ENCODE measurements around the gene PROS1.

DNA sequence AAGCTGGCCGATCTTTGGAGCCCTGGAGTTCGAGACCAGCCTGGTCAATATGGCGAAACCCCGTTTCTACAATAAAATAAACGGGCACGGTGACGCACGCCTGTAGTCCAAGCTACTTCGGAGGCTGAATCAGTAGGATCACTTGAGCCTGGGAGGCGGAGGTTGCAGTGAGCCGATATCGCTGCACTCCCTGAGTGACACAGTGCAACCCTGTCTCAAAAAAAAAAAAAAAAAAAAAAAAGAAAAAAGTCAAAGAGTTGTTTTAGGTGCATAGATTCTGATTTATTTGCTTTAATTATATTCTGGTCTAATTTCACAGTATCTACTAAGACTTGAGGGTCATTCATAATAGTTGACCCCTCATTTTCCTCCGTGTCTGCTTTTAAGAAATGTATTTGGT lies 8.0 kb upstream of the PROS1 start:
- TF ChIP-seq, protein P1, sequence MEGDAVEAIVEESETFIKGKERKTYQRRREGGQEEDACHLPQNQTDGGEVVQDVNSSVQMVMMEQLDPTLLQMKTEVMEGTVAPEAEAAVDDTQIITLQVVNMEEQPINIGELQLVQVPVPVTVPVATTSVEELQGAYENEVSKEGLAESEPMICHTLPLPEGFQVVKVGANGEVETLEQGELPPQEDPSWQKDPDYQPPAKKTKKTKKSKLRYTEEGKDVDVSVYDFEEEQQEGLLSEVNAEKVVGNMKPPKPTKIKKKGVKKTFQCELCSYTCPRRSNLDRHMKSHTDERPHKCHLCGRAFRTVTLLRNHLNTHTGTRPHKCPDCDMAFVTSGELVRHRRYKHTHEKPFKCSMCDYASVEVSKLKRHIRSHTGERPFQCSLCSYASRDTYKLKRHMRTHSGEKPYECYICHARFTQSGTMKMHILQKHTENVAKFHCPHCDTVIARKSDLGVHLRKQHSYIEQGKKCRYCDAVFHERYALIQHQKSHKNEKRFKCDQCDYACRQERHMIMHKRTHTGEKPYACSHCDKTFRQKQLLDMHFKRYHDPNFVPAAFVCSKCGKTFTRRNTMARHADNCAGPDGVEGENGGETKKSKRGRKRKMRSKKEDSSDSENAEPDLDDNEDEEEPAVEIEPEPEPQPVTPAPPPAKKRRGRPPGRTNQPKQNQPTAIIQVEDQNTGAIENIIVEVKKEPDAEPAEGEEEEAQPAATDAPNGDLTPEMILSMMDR (IDR thresholded peaks at IDR 0.05) = no peak
- TF ChIP-seq ZFX (IDR thresholded peaks at IDR 0.05; ENCODE audit: borderline replicate concordance) = no peak

Measured in 22Rv1 (cell line).